Inferior parietal cortex (tissue), 1 donor: Measurements from ENCODE around the gene TGFBRAP1.
"Not testable (repeated sequence)": the region's sequence is repeated elsewhere in the genome, so short reads cannot be mapped to it uniquely, and the experiment has no call there.

Source experiments
- DNase-seq: peaks from one replicate; pipeline ENCODE4 v3.0.0-alpha.2; 2016; ENCODE audit errors: extremely low spot score

The TGFBRAP1 gene

DNA sequence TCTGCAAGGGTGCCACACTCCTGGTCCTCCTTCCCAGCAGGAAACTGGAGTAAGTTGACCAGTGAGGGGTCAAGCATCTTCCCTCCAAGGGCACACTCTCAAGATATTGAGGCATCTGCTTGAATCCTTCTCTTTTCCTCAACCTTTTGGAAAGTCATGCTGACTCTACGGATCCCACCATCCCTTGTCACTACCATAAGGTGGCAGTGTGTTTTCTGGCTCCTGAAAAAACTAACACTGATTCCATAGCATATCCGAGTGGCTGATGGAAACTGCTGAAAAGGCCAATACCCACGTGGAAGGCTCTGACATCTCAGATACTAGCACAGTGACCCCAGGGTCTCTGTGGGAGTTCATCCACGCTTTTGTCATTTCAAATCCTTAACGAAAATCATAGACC is 50.9 kb downstream of the TGFBRAP1 start:
- DNase-seq: no peak

DNA sequence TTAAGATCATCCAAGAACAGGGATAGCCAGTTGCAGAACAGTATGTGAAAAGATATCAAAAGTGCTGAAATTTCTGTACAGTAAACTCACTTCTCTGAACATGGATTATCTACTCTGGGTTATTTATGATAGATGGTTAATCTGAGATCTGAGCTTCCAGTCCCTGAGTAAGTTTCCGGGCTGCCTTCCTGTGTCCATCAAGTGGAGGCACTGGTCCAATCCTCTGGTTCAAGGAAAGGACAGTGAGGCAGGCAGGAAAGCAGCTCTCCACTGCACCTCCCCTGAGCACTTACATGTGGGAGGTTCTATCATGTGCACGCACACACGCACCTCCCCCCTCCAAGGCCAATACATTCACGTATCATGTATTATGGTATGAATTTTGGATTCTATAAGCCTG is 55.5 kb downstream of the TGFBRAP1 start:
- no peak for DNase-seq

DNA sequence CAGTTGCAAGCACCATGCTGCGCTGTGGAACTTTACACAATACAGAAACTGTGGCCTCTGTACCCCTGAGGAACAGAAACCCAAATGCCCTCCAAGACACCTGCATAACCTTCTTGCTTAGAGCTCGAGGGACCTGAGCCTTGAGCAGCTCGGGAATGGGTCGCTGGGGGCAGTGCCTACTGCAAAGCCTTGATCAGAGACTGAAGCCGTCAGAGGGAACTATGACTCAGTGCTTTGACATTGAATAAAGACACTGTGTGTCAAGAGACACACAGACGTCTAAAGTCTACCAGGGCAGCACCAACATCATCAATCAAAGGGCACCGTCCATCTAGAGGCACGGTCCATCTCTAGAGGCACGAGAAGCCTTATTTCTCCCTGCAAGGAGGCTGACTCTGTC is 57.4 kb downstream of the TGFBRAP1 start:
- no peak for DNase-seq

DNA sequence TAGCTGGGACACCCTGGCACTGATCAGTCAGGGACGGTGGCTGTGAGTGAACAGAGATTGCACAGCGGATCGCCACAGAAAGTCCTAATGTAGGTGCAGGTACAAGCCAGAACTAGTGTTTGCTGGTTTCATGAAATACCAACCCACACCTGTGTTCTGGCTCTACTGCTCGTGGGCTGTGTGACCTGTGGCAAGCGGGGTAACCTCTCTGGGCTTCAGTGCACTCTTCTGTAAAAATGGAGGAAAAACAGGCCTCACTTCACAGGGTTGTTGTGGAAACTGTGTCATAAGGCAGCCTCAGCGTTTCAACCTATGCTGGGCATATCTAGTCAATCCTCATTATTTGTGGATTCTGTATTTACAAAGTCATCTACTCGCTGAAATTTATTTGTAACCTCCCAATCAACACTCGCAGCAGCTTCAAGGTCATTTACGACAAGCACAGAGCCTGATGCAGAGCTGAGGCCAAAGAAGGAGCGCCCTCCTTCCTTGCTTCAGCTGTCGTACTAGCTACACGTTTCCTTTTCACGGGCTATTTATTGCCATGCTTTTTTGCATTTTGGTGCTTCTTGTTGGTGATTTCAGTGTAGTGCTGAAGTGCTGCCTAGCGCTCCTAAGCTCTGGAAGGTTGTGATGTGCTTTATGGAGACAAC is 58.0 kb downstream of the TGFBRAP1 start:
- no peak for DNase-seq

DNA sequence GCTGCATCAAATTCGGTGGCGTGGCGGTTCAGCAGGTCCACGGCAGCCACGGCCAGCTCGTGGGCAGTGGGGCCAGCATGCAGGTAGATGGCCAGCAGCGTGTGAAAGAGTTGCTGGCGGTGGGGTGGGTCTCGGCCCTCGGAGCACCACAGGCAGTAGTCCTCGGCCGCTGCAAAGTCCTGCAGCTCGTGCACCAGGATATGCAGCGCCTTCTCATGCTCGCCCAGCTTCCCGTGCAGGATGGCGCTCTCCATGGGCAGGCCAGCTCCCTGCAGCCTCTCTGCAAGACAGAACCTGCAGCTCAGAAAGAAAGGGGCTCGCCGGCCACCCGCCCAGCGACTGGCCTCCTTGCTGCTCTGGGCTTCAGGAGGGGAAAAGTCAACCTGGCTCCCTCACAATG is 60.1 kb downstream of the TGFBRAP1 start:
- DNase-seq: no peak

DNA sequence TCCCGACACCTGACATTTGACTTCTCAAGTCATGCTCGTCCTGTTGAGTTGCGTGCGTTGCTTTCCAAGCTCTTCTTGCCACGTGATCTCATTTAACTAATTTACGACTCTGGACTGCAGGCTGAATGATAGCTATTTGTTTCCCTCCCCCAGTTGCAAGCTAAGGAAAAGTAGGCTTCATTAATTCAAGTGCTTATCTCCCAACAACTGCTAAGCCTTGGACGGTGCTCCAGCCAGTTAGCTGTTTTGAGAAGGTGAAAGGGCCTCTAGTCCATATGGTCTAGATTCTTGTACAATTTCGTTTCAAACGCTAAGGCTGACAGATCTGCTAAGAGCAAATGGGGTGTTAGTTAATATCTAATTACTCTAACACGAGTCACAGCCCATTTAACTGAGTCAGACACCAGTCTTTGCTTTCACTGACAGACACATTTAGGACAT is 66.9 kb downstream of the TGFBRAP1 start:
- no peak for DNase-seq

DNA sequence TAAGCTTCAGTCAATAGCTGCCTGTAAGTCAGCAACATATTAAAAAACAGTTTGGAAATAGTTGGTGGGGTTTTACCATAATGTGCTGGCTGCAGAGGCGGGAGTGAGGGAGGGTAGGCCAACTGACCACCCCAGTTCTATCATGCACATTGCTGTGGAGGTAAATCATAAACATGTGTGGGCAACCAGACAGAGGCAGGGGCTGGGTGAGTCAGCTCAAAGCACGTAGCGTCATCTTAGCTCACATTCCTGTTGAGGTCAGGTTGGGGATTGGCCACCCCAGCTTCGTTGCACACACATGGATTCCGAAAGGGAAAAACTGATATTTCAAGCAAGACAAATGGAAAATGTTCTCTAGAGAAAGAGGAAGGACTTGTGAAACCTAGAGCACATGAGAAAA is 68.5 kb downstream of the TGFBRAP1 start:
- no peak for DNase-seq

DNA sequence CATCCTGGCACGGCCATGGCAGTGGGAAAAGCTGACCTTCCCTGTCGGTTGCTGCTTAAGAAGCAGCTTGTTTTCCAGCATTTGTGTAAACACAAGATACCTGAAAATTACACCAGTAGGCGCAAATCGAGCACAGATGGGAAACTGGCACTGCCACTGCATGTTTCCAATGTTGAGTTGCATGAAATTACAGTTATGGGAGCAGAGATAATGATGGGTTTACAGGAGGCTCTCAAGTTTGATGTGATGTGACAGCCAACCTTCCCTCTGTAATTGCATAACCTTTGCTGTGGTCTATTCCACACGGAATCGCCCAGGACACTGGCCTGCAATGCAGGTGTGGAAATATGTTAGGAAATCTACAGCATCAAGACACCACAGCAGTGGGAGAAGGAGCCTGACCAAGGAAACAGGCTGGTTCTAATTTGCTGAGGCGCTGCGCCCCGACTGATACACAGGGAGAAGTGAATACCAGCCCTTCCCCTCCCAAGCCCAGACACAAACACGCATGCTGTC is 70.6 kb downstream of the TGFBRAP1 start:
- DNase-seq: no peak

DNA sequence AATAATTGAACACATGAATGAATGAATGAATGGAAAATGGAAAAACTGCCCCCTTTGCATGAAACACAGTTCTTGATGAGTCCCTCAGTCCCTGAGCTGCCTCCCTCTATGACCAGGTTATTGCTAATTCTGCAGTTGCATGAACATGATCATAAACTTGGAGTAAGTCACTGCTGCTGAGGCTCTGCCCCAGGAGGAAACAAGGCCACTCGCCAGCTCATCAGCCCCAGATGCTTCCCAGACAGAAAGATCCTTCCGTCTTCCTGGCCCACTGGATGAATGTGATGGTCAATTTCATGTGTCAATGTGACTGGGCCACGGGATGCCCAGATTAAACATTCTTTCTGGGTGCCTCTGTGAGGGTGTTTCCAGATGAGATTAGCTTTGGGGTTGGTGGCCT is 71.6 kb downstream of the TGFBRAP1 start:
- DNase-seq: no peak

DNA sequence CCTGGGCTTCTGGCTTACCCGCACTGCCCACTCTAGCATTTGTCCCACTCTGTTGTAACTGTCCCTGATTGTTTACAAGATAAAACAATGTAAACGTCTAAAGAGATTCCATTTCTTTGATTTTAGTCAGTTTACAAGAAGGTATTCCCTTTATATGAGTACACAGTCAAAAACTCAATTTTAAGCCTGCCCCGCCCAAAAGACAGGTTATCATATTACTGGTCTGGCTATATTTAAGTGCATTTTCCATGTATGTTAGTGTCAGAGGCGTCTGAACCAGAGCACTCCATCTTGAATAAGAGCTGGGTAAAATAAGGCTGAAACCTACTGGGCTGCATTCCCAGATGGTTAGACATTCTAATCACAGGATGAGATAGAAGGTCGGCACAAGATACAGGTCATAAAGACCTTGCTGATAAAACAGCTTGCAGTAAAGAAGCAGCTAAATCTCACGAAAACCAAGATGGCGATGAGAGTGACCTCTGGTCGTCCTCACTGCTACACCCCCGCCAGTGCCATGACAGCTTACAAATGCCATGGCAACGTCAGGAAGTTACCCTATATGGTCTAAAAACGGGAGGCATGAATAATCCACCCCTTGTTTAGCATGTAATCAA is 73.0 kb downstream of the TGFBRAP1 start:
- no peak for DNase-seq

DNA sequence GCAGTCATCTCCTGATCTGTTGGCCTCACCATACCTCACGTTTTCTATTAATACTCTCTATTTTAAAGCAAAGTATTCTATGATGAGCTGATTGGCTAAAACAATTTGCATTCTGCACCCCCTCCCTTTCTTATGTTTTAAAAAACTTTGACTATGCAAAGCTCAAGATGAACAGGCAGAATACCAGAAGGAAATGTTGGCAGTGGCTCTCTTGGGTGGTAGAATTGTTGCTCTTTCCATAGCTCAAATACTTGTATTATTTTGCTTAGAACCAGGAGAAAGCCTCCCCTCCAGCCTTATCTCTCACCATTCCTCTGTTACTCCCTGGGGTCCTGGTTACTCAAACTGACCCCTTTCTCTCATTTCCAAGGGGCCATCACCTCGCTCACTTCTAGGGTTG is 73.6 kb downstream of the TGFBRAP1 start:
- no peak for DNase-seq

DNA sequence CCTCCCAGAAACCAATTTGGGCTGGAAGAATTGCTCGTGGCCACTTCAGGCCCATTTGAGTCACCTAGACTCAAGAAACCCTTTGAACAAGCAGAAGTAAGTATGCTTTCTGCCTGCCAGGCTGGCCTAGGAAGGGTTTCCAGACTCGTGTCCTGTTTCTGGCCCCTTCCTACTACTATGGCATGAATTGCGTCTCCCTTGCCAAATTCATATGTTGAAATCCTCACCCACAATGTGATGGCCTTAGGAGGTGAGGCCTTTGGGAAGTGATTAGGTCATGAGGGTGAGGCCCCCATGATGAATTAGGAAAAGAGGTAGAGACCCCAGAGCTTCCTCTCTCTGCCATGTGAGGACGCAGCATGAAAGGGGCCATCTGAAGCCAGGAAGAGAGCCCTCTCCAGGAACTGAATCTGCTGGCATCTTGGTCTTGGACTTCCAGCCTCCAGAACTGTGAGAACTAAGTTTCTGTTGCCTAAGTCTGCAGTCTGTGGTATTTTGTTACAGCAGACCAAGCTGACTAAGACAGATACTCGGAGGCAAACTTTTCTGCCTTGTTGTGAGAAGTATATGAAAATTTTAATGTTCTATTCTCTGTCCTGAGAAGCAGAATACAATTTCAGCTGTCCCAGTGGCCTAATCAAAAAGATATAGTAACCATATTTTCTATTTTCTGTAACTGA is 74.9 kb downstream of the TGFBRAP1 start:
- DNase-seq: no peak

DNA sequence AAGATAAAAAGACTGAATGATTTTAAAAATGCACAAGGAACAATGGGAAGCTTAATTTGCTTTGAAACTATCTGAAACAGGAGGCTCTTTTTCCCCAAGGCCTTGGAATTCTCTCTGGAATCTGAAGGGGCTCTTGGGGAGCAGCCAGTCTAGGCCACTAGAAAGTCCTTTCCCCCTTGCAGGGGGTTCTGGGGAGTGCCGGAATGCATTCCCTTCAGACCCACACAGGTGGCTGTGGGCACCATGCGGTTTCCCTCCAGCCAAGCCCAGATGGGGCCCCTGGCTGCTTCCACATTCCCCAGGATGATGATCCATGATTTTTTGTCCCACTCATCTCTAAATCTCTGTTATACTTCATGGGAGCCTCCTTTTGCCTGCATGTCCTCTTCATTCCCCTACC is 77.3 kb downstream of the TGFBRAP1 start:
- no peak for DNase-seq

DNA sequence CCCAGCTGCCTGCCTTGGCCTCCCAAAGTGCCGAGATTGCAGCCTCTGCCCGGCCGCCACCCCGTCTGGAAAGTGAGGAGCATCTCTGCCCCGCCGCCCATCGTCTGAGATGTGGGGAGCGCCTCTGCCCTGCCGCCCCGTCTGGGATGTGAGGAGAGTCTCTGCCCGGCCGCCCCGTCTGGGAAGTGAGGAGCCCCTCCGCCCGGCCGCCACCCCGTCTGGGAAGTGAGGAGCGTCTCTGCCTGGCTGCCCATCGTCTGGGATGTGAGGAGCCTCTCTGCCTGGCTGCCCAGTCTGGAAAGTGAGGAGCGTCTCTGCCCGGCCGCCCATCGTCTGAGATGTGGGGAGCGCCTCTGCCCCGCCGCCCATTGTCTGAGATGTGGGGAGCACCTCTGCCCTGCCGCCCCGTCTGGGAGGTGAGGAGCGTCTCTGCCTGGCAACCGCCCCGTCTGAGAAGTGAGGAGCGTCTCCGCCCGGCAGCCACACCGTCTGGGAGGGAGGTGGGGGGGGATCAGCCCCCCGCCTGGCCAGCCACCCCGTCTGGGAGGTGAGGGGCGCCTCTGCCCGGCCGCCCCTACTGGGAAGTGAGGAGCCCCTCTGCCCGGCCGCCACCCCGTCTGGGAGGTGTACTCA is 78.4 kb downstream of the TGFBRAP1 start:
- DNase-seq: not testable (repeated sequence)

DNA sequence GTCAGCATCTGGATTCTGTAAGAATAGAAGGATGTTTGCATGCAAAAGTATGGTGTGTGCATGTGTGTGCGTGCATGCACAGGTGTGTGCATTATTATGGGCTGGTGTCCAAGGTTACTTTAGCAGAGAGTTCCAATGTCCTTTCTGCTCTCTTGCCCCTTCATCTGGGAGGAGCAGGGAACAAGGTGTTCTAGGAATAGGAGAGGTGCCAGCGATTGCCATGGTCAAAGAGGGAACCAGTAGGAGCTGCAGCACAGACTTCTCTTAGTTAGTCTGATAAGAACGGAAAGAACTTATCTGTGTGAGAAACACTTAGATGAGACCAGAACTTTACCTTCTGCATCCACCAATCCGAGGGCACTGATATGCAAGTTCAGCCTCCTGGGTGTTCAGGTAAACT is 79.6 kb downstream of the TGFBRAP1 start:
- no peak for DNase-seq

DNA sequence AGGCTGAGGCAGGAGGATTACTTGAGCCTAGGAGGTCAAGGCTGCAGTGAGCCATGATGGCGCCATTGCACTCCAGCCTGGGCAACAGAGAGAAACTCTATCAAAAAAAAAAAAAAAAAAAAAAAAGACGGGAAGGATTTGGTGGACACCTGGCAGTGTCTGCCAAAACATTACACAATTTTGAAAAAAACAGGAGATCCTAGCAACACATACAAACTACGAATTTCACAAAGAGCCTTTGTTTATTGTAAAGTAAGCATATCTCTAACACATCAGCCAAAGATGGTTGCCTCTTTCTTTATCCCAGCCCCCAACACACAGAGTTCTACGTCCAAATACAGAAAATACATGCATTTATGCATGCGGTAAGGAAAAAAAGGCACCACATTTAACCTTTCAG is 80.4 kb downstream of the TGFBRAP1 start:
- no peak for DNase-seq

DNA sequence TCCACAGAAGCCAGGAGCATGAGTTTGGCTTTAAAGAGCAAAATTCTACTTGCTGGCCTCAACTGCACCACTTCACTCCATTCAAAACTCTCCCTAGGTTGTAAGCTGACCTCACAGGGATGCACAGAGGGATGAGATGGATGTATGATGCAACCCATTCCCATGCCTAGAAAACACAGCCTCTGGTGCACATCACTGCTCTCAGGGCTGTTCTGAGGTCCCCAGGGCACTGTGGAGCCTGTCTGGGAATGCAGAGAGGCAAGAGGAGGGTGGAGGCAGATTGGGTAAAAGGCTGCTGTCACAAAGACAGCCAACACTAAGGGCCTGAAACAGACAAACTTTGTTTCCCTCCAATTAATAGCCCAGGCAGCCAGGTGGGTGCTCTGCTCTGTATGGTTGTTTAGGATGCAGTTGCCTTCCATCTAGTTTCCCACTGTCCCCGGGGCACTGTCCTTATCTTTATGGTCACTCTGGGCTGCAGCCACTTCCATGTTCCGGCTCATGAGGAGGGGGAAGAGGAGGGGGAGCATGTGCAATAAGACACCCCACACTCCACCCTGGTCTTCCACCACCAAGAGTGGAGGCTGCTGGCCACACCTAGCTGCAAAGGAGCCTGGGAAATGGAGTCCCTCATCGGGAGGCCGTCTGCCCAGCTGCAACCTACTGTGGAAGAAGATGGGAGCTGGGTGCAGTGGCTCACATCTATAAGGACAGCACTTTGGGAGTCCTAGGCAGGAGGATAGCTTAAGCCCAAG is 81.0 kb downstream of the TGFBRAP1 start:
- DNase-seq: no peak

DNA sequence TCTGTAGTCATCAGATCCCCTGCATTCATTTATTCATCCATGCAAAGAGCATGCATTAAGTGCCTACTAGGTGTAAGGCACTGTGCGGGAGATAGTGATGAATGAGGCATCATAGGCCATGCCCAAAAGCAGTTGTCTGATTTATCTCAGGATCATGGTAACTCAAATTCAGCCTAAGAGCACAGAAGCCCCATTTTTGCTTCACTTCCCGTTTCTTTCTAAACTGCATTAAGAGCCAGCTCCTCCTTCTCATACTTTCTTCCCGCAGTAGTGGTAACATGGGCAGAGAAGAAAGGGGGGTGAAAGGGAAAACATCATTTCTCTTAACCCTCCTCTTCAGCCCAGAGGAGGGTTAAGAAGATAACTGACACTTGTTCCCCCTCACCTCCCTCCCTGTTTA is 85.1 kb downstream of the TGFBRAP1 start:
- no peak for DNase-seq

DNA sequence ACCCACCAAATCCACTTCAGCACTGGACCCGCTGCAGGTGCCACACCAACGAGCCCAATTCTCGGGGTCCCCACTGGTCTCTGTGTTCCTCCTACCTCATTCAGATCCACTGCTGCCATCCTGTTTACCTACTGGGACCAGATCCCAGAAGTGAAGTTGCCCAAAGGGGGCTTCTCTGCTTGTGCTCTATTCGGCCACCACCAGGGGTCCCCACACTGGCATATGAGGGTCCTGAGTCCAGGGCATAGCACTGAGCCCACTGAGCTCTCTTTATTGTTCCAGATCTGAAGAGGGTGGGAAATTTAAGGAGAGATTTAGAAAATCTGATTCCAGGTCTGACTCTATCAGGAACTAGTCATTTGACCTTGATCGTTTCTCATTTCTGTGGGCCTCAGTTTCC is 85.6 kb downstream of the TGFBRAP1 start:
- DNase-seq: no peak

DNA sequence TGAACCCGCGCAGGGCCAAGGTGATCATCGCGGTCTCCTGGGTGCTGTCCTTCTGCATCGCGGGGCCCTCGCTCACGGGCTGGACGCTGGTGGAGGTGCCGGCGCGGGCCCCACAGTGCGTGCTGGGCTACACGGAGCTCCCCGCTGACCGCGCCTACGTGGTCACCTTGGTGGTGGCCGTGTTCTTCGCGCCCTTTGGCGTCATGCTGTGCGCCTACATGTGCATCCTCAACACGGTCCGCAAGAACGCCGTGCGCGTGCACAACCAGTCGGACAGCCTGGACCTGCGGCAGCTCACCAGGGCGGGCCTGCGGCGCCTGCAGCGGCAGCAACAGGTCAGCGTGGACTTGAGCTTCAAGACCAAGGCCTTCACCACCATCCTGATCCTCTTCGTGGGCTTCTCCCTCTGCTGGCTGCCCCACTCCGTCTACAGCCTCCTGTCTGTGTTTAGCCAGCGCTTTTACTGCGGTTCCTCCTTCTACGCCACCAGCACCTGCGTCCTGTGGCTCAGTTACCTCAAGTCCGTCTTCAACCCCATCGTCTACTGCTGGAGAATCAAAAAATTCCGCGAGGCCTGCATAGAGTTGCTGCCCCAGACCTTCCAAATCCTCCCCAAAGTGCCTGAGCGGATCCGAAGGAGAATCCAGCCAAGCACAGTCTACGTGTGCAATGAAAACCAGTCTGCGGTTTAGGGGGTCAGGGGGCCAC is 87.1 kb downstream of the TGFBRAP1 start:
- no peak for DNase-seq

DNA sequence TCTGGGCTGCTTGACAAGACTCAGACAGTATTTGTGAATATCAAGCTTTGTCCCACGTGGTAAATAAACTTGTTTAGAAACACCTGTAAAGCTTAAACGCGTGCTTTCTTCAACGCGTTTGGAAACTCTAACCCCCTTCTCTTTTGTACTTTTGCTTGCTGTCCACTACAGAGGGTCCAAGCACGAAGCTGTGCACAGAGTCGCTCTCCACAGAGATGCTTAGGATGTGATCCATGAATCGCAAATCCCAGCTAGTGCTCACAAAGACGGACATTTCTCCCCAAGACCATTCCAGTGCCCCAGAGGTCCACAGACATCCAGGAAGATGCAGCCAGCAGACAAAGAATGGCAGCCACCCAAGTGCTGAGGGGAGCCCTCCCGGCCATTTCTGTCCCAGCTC is 88.1 kb downstream of the TGFBRAP1 start, which contains the start of gene GPR45:
Gene GPR45, plus strand, starts transcription at position 301 of the 400 bp plus-strand sequence. CDS start 116 bp downstream, outside the sequence.
- DNase-seq: no peak
